Adipocyte (in vitro differentiated cells): ENCODE results near the gene UBN1.

Experiments
- DNase-seq: peaks from one replicate; pipeline ENCODE4 v3.0.0-alpha.2; 2015; ENCODE audit warnings: low read depth
- H3K27me3 ChIP-seq: replicated peaks from 2 replicates; pipeline ENCODE4 v1.7.0; 2013; ENCODE audit warnings: mild to moderate bottlenecking, low read length, moderate library complexity; ENCODE audit not compliant: control insufficient read depth, insufficient read depth
- H3K36me3 ChIP-seq: 2 replicates; pipeline ENCODE4 v1.7.0; 2013; ENCODE audit warnings: low read length, mild to moderate bottlenecking, moderate library complexity; ENCODE audit not compliant: control insufficient read depth, insufficient read depth, severe bottlenecking
- H3K4me1 ChIP-seq: 2 replicates; pipeline ENCODE4 v1.7.0; 2013; ENCODE audit warnings: mild to moderate bottlenecking, low read length, moderate library complexity; ENCODE audit not compliant: control insufficient read depth, insufficient read depth
- H3K4me3 ChIP-seq: 2 replicates; pipeline ENCODE4 v1.7.0; 2013; ENCODE audit warnings: mild to moderate bottlenecking, low read length, moderate library complexity
- H3K9ac ChIP-seq: 2 replicates; pipeline ENCODE4 v1.7.0; 2013; ENCODE audit warnings: mild to moderate bottlenecking, low read length, moderate library complexity
- H3K9me3 ChIP-seq: 2 replicates; pipeline ENCODE4 v1.7.0; 2013; ENCODE audit warnings: mild to moderate bottlenecking, low read length, moderate library complexity; ENCODE audit not compliant: control insufficient read depth

The UBN1 gene

DNA sequence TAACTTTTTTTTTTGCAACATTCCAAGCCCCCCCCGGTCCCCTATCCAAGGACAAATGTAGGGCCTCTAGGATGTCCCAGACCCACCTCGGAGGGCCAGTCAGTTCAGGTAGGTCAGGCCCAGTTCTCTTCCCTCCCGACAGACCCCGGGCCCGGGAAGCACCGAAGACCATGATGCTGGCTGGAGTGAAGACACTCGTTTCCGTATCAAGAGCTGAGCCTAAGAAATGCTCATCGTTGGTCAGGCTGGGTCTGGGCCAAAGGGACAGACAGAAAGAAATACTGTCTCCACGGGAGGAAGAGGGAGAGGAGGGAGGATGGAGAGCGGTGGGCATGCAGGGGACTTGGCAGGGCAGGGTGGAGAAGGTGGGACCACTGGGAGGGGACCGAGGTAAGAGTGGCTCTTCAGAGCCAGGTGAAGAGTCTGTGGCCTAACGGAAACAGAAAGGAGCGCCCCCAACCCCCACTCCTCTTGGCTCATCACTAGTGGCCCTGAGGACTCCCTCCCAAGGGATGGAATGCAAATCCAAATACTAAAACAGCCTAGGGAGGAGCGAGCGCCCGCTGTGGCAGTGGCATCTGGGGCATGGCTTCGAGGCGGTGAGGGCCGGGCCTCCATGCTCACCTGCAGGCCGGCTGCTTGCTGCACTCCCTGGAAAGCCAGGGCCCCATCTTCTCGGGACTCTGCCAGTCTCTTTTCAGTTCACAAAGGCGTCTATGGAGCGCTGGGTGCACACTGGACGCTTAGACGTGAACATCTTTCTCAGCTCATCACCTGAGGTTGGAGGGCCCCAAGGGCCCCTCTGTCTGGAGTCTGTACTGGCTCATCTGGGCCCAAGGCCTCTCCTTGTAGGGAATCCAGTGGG is 43.2 kb upstream of the UBN1 start:
- H3K27me3 ChIP-seq, result no peaks in the 10 kb centered on the region
- H3K9ac ChIP-seq, result no peak overlapping the region
- no peak for DNase-seq
- H3K4me1 ChIP-seq, result peaks cover 16% of the 10 kb centered on the region
- H3K36me3 ChIP-seq, result peaks cover 43% of the 10 kb centered on the region
- no peaks in the 10 kb centered on the region for H3K9me3 ChIP-seq
- H3K4me3 ChIP-seq, result no peak overlapping the region

DNA sequence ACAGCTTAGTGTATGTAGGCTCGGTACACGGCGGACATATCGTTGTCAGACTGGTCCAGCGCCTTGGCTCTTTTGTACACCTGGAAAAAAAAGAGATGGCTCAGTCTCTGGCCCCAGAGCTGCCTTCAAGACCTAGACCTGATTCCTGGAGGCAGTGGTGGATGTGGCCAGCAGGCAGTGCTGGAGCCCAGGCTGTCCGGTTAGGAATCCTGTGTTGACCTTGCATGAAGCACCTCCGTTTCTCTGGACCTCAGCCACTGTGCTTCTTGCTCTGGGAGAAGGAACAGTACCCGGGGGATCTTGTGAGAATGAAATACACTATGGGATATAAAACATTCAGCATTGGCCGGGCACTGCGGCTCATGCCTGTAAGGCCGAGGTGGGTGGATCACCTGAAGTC is 42.0 kb upstream of the UBN1 start:
- Histone ChIP-seq H3K4me3 (no peak overlapping the region), H3K9ac (no peak overlapping the region), H3K9me3 (no peaks in the 10 kb centered on the region), H3K4me1 (peaks cover 16% of the 10 kb centered on the region), H3K27me3 (no peaks in the 10 kb centered on the region), H3K36me3 (peaks cover 52% of the 10 kb centered on the region)
- no peak for DNase-seq

DNA sequence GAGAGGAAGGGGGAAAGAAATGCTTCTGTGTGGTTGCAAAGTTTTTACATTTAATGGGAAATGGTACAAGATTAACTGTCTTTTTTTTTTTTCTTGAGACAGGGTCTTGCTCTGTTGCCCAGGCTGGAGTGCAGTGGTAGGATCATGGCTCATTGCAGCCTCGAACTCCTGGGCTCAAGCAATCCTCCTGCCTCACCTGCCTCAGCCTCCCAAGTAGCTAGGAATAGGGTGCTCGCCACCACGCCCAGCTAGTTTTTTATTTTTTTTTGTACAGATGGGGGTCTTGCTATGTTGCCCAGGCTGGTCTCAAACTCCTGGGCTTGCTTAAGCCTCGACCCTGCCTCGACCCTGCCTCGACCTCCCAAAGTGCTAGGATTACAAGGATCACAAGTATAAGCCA is 41.0 kb upstream of the UBN1 start:
- H3K4me3 ChIP-seq, result no peak overlapping the region
- no peaks in the 10 kb centered on the region for H3K9me3 ChIP-seq
- H3K4me1 ChIP-seq, result peaks cover 16% of the 10 kb centered on the region
- H3K27me3 ChIP-seq, result no peaks in the 10 kb centered on the region
- H3K36me3 ChIP-seq, result peaks cover 62% of the 10 kb centered on the region
- no peak for DNase-seq
- H3K9ac ChIP-seq, result no peak overlapping the region

DNA sequence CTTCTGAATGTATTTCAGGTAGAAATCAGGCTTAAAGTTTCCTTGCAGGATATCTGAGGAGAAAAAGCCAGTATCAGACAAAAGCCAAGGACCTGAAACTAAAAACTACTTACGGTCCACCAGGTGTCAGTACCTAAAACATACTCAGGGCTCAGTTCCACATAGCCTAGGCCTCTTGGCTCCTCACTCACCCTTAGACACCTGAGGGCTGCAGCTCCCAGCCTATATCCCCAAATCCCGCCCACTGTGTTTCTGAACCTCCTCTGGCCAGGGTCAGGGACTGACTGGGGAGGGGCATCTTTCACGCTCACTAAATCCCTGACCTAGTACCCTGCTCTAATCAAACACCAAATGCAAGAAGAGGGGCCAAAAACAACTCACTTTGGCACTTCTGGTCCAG is 36.0 kb upstream of the UBN1 start:
- H3K9ac ChIP-seq, result no peak overlapping the region
- H3K36me3 ChIP-seq, result peaks cover 84% of the 10 kb centered on the region
- DNase-seq, result no peak
- no peaks in the 10 kb centered on the region for H3K27me3 ChIP-seq
- H3K4me3 ChIP-seq, result no peak overlapping the region
- no peaks in the 10 kb centered on the region for H3K9me3 ChIP-seq
- no peaks in the 10 kb centered on the region for H3K4me1 ChIP-seq

DNA sequence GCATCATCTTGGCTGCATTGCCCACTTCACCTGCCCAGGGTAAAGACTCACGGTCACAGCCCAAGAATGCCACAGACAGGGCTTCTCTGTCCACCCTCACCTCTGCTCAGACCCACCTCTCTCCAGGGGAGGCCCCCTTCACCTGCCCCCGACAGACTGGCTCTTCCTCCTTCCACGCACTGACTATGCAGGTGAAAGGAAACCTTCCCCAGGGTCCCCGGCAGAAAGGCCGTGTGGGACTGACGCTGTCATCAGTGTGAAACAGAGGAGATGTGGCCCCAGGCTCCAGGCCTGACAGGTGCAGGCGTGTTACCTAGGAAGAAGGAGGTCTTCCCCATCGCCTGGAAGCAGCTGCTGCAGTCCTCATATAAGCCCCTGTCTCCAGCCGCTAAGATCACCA is 35.5 kb upstream of the UBN1 start:
- Histone ChIP-seq H3K4me1 (no peaks in the 10 kb centered on the region), H3K36me3 (peaks cover 84% of the 10 kb centered on the region), H3K9me3 (no peaks in the 10 kb centered on the region), H3K27me3 (no peaks in the 10 kb centered on the region), H3K9ac (no peak overlapping the region), H3K4me3 (no peak overlapping the region)
- DNase-seq, result no peak

DNA sequence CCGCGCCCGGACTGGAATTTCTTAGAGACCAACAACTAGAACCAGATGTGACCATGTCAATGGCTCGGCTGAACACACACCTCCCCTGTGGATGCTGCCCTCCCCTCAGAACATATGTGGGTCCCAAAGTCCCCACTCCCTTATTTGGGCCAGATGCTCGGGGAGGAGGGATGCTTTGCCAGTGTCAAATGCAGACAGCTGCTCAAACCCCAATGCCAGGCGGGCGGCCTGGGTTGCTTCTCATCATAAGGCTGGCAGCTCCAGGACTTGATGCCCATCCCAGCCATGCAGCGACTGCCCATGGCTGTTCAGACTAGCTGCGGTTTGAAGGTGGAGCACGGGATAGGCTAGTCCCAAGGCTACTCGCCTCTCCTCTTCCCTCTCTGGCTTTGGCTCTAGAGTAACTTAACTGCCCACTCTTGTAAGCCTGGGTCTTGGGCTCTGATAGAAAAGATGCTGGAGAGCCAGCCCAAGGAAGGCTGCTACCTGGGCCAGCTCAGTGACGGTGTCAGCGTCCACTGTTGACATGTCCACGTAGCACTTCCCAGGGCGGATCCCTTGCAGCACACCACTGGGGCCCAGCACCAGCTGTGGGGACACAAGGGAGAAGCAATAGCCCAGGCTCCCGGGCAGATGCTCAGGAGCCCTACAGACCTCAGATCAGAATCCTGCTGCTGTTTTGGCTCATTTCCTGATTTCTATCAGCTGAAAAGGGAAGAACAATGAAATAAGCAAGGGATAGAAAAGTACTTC is 33.9 kb upstream of the UBN1 start:
- DNase-seq, result no peak
- H3K36me3 ChIP-seq, result peaks cover 80% of the 10 kb centered on the region
- H3K9me3 ChIP-seq, result no peaks in the 10 kb centered on the region
- no peaks in the 10 kb centered on the region for H3K4me1 ChIP-seq
- no peak overlapping the region for H3K4me3 ChIP-seq
- H3K27me3 ChIP-seq, result no peaks in the 10 kb centered on the region
- no peak overlapping the region for H3K9ac ChIP-seq

DNA sequence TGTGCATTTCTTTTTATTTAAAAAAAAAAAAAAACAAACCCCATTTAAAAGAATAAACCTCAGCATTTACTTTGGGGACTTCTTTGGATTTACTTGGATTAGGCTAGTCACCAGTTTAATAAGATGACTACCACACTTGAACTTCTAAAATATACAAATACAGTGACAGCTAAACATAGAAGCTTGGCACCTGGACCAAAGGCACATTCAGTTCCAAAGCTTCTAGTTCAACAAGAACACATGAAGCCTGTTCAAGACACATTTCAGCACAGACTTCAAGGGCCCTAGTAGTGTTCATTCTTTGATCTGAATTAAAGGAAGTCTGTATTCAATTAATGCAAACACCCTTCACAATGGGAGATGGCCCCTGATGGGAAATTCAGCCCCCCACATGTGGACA is 33.2 kb upstream of the UBN1 start:
- DNase-seq, result no peak
- Histone ChIP-seq H3K9me3 (no peaks in the 10 kb centered on the region), H3K9ac (no peak overlapping the region), H3K27me3 (no peaks in the 10 kb centered on the region), H3K36me3 (peaks cover 81% of the 10 kb centered on the region), H3K4me1 (no peaks in the 10 kb centered on the region), H3K4me3 (no peak overlapping the region)

DNA sequence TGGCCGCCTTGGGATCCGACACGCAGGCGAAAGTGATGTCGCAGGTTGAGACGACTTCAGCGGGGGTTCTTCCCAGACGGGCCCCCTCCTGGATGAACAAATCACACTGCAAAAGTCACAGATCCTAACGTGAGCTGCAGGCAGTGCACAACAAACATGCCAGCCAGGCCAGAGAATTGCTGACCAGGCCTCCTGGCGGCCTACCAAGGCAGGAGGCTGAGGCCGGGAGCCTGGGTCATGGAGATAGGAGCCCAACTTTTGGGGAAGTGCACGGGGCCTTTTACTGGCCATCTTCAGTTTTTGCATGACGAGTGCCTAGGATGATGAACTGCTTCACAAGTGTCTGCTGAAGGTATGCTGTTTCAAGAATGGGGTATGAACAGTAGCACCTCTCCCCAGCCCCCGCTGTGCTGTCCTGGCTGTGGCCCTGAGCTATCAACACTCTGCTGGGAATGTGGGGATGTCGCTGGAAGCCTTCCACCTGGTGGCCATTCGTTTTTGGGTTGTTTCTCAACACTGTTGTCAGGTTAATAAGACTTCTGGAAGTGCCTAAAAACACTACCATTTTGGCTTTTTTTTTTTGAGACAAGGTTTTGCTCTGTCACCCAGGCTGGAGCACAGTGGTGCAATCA is 32.6 kb upstream of the UBN1 start:
- Histone ChIP-seq H3K4me1 (no peaks in the 10 kb centered on the region), H3K4me3 (no peak overlapping the region), H3K9me3 (no peaks in the 10 kb centered on the region), H3K27me3 (no peaks in the 10 kb centered on the region), H3K36me3 (peaks cover 83% of the 10 kb centered on the region), H3K9ac (no peak overlapping the region)
- DNase-seq, result no peak

DNA sequence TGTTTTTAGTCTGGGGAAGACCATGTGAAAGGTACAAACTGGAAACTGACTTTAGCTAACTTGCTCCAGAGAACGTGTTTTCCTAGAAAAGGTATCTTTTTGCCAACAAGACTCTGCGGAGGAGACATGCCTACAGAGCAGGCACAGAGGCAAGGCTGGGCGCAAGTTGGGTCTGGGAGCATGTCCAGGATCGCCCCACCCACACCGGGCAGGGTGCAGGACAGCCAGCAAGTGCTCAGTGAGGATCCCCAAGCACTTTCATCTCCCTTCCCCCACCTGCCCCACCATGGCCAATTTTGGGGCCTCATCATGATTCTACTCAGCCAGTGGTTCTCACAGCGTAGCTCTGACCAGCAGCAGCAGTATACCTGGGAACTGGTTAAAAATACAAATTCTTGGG is 26.6 kb upstream of the UBN1 start:
- H3K9me3 ChIP-seq, result no peaks in the 10 kb centered on the region
- H3K4me1 ChIP-seq, result no peaks in the 10 kb centered on the region

DNA sequence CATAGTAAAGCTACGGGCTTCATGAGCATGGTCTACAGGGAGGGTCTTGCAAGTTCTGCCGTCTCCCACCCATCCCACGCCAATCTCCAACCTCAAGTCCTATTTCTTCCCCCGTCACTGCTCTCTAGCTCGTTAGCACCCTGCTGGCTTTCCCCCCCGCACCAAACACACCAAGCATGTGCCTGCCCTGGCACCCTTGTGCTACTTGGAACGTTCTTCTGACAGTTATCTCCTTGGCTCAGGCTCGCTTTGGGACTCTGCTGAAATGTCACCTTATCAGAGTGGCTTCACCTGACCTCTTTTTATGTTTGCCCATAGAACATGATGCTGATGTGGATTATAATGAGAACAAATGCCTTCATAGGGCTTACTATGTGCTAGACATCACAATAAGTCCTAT is 22.1 kb upstream of the UBN1 start:
- Histone ChIP-seq H3K9me3 (no peaks in the 10 kb centered on the region), H3K4me1 (peaks cover 9% of the 10 kb centered on the region), H3K36me3 (peaks cover 89% of the 10 kb centered on the region), H3K27me3 (no peaks in the 10 kb centered on the region), H3K9ac (no peak overlapping the region), H3K4me3 (no peak overlapping the region)
- no peak for DNase-seq

More for the DNA sequence above, 26.6 kb upstream of the UBN1 start:
- Histone ChIP-seq H3K27me3 (no peaks in the 10 kb centered on the region), H3K36me3 (peaks cover 85% of the 10 kb centered on the region), H3K9ac (no peak overlapping the region), H3K4me3 (no peak overlapping the region)
- DNase-seq, result no peak

DNA sequence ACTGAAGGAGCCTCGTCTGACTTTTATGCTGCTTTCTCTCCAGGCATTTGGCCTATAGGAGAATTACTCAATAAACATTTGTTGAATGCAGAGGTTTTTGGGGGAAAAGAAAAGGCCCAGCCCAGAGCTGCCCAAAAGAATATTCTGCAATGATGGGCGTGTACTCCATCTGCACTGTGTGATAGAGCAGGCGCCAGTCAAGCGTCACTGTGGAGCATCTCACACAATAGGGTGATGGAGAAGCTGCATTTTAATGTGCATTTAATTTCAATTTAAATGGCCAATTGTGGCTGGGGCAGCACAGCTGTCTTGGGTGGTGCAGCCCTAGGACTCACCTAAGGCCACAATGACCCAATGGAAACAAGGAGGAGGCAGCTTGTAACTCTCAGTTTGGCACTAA is 20.8 kb upstream of the UBN1 start:
- Histone ChIP-seq H3K4me1 (peaks cover 9% of the 10 kb centered on the region), H3K36me3 (peaks cover 89% of the 10 kb centered on the region), H3K27me3 (no peaks in the 10 kb centered on the region), H3K4me3 (no peak overlapping the region), H3K9me3 (no peaks in the 10 kb centered on the region), H3K9ac (no peak overlapping the region)
- no peak for DNase-seq
